Measurements from ENCODE around the gene LCA5.

The LCA5 gene

GRCh38 chr6:79559706-79560105 is 22.5 kb upstream of the LCA5 start:
- H3K9me3 ChIP-seq (ENCODE audit: control insufficient read depth, insufficient read depth, low read length) = no peaks in the 10 kb centered on the region
- WGBS (ENCODE audit: insufficient coverage, insufficient read length) = 100% methylated on average over 1 of the region's 2 CpGs
- H3K4me1 ChIP-seq (ENCODE audit: control insufficient read depth, insufficient read depth, low read length) = no peaks in the 10 kb centered on the region
- no peak overlapping the region for H3K4me3 ChIP-seq (ENCODE audit: low read length)
- no peaks in the 10 kb centered on the region for H3K36me3 ChIP-seq (ENCODE audit: control insufficient read depth, insufficient read depth, low read length)
- H3K27ac ChIP-seq (ENCODE audit: low read length) = no peak overlapping the region
- no peaks in the 10 kb centered on the region for H3K27me3 ChIP-seq (ENCODE audit: control insufficient read depth, insufficient read depth, low read length)
- no peak for DNase-seq (ENCODE audit: low read depth, low spot score)

GRCh38 chr6:79557673-79558467 is 20.6 kb upstream of the LCA5 start:
- Histone ChIP-seq H3K4me3 (ENCODE audit: low read length) (no peak overlapping the region), H3K27me3 (ENCODE audit: control insufficient read depth, insufficient read depth, low read length) (no peaks in the 10 kb centered on the region), H3K27ac (ENCODE audit: low read length) (no peak overlapping the region), H3K4me1 (ENCODE audit: control insufficient read depth, insufficient read depth, low read length) (no peaks in the 10 kb centered on the region), H3K9me3 (ENCODE audit: control insufficient read depth, insufficient read depth, low read length) (no peaks in the 10 kb centered on the region), H3K36me3 (ENCODE audit: control insufficient read depth, insufficient read depth, low read length) (no peaks in the 10 kb centered on the region)
- no CpG with 5 or more reads among the region's 2 CpGs for WGBS (ENCODE audit: insufficient coverage, insufficient read length)
- DNase-seq (ENCODE audit: low read depth, low spot score) = no peak

- no peak for DNase-seq (ENCODE audit: low read depth, low spot score)
- Histone ChIP-seq H3K9me3 (ENCODE audit: control insufficient read depth, insufficient read depth, low read length) (no peaks in the 10 kb centered on the region), H3K36me3 (ENCODE audit: control insufficient read depth, insufficient read depth, low read length) (no peaks in the 10 kb centered on the region), H3K27me3 (ENCODE audit: control insufficient read depth, insufficient read depth, low read length) (no peaks in the 10 kb centered on the region), H3K4me3 (ENCODE audit: low read length) (no peak overlapping the region), H3K27ac (ENCODE audit: low read length) (no peak overlapping the region), H3K4me1 (ENCODE audit: control insufficient read depth, insufficient read depth, low read length) (no peaks in the 10 kb centered on the region)
Measured at GRCh38 chr6:79554305-79554704, 17.1 kb upstream of the LCA5 start.

GRCh38 chr6:79551401-79551800 is 14.2 kb upstream of the LCA5 start:
- no peak overlapping the region for H3K27ac ChIP-seq (ENCODE audit: low read length)
- WGBS (ENCODE audit: insufficient coverage, insufficient read length) = no CpG with 5 or more reads among the region's 2 CpGs

GRCh38 chr6:79548304-79548703 is 11.1 kb upstream of the LCA5 start:
- H3K36me3 ChIP-seq (ENCODE audit: control insufficient read depth, insufficient read depth, low read length) = no peaks in the 10 kb centered on the region
- DNase-seq (ENCODE audit: low read depth, low spot score) = no peak
- H3K27me3 ChIP-seq (ENCODE audit: control insufficient read depth, insufficient read depth, low read length) = no peaks in the 10 kb centered on the region
- H3K4me1 ChIP-seq (ENCODE audit: control insufficient read depth, insufficient read depth, low read length) = no peaks in the 10 kb centered on the region; the same call in 1 of the 2 replicates
- no peaks in the 10 kb centered on the region for H3K9me3 ChIP-seq (ENCODE audit: control insufficient read depth, insufficient read depth, low read length)
- H3K27ac ChIP-seq (ENCODE audit: low read length) = no peak overlapping the region
- no CpG with 5 or more reads among the region's 5 CpGs for WGBS (ENCODE audit: insufficient coverage, insufficient read length)
- H3K4me3 ChIP-seq (ENCODE audit: low read length) = no peak overlapping the region

More at GRCh38 chr6:79551401-79551800, 14.2 kb upstream of the LCA5 start:
- Histone ChIP-seq H3K4me1 (ENCODE audit: control insufficient read depth, insufficient read depth, low read length) (no peaks in the 10 kb centered on the region), H3K9me3 (ENCODE audit: control insufficient read depth, insufficient read depth, low read length) (no peaks in the 10 kb centered on the region), H3K4me3 (ENCODE audit: low read length) (no peak overlapping the region), H3K36me3 (ENCODE audit: control insufficient read depth, insufficient read depth, low read length) (no peaks in the 10 kb centered on the region), H3K27me3 (ENCODE audit: control insufficient read depth, insufficient read depth, low read length) (no peaks in the 10 kb centered on the region)
- DNase-seq (ENCODE audit: low read depth, low spot score) = no peak

GRCh38 chr6:79546186-79546585 is 9.0 kb upstream of the LCA5 start:
- no CpG with 5 or more reads among the region's 3 CpGs for WGBS (ENCODE audit: insufficient coverage, insufficient read length)
- Histone ChIP-seq H3K27ac (ENCODE audit: low read length) (no peak overlapping the region), H3K4me1 (ENCODE audit: control insufficient read depth, insufficient read depth, low read length) (no peaks in the 10 kb centered on the region; the same call in 1 of the 2 replicates), H3K4me3 (ENCODE audit: low read length) (no peak overlapping the region), H3K27me3 (ENCODE audit: control insufficient read depth, insufficient read depth, low read length) (no peaks in the 10 kb centered on the region), H3K36me3 (ENCODE audit: control insufficient read depth, insufficient read depth, low read length) (peaks cover 2% of the 10 kb centered on the region; the same call in 1 of the 2 replicates), H3K9me3 (ENCODE audit: control insufficient read depth, insufficient read depth, low read length) (no peaks in the 10 kb centered on the region)
- DNase-seq (ENCODE audit: low read depth, low spot score) = no peak

- H3K27ac ChIP-seq (ENCODE audit: low read length) = no peak overlapping the region
- peaks cover 2% of the 10 kb centered on the region; the same call in 1 of the 2 replicates for H3K36me3 ChIP-seq (ENCODE audit: control insufficient read depth, insufficient read depth, low read length)
- no peaks in the 10 kb centered on the region; the same call in 1 of the 2 replicates for H3K4me1 ChIP-seq (ENCODE audit: control insufficient read depth, insufficient read depth, low read length)
- H3K27me3 ChIP-seq (ENCODE audit: control insufficient read depth, insufficient read depth, low read length) = no peaks in the 10 kb centered on the region
- peak; percentile 83 for DNase-seq (ENCODE audit: low read depth, low spot score)
- no peak overlapping the region for H3K4me3 ChIP-seq (ENCODE audit: low read length)
- WGBS (ENCODE audit: insufficient coverage, insufficient read length) = no CpG with 5 or more reads among the region's 7 CpGs
- no peaks in the 10 kb centered on the region for H3K9me3 ChIP-seq (ENCODE audit: control insufficient read depth, insufficient read depth, low read length)
Measured at GRCh38 chr6:79544939-79545450, 7.8 kb upstream of the LCA5 start.

GRCh38 chr6:79544299-79544927 is 7.2 kb upstream of the LCA5 start:
- Histone ChIP-seq H3K36me3 (ENCODE audit: control insufficient read depth, insufficient read depth, low read length) (peaks cover 2% of the 10 kb centered on the region; the same call in 1 of the 2 replicates), H3K27me3 (ENCODE audit: control insufficient read depth, insufficient read depth, low read length) (no peaks in the 10 kb centered on the region), H3K4me3 (ENCODE audit: low read length) (no peak overlapping the region), H3K9me3 (ENCODE audit: control insufficient read depth, insufficient read depth, low read length) (no peaks in the 10 kb centered on the region), H3K4me1 (ENCODE audit: control insufficient read depth, insufficient read depth, low read length) (no peaks in the 10 kb centered on the region; the same call in 1 of the 2 replicates), H3K27ac (ENCODE audit: low read length) (no peak overlapping the region)
- no CpG with 5 or more reads among the region's 2 CpGs for WGBS (ENCODE audit: insufficient coverage, insufficient read length)
- DNase-seq (ENCODE audit: low read depth, low spot score) = no peak

GRCh38 chr6:79543886-79544285 is 6.7 kb upstream of the LCA5 start:
- Histone ChIP-seq H3K9me3 (ENCODE audit: control insufficient read depth, insufficient read depth, low read length) (no peaks in the 10 kb centered on the region), H3K27me3 (ENCODE audit: control insufficient read depth, insufficient read depth, low read length) (no peaks in the 10 kb centered on the region), H3K27ac (ENCODE audit: low read length) (no peak overlapping the region), H3K4me1 (ENCODE audit: control insufficient read depth, insufficient read depth, low read length) (no peaks in the 10 kb centered on the region; the same call in 1 of the 2 replicates), H3K36me3 (ENCODE audit: control insufficient read depth, insufficient read depth, low read length) (peaks cover 2% of the 10 kb centered on the region; the same call in 1 of the 2 replicates), H3K4me3 (ENCODE audit: low read length) (no peak overlapping the region)
- no CpG with 5 or more reads among the region's 1 CpG for WGBS (ENCODE audit: insufficient coverage, insufficient read length)
- DNase-seq (ENCODE audit: low read depth, low spot score) = no peak

- Histone ChIP-seq H3K4me1 (ENCODE audit: control insufficient read depth, insufficient read depth, low read length) (no peaks in the 10 kb centered on the region; the same call in 1 of the 2 replicates), H3K27me3 (ENCODE audit: control insufficient read depth, insufficient read depth, low read length) (no peaks in the 10 kb centered on the region), H3K27ac (ENCODE audit: low read length) (no peak overlapping the region), H3K36me3 (ENCODE audit: control insufficient read depth, insufficient read depth, low read length) (peaks cover 2% of the 10 kb centered on the region; the same call in 1 of the 2 replicates), H3K4me3 (ENCODE audit: low read length) (no peak overlapping the region), H3K9me3 (ENCODE audit: control insufficient read depth, insufficient read depth, low read length) (no peaks in the 10 kb centered on the region)
- DNase-seq (ENCODE audit: low read depth, low spot score) = no peak
- no CpG with 5 or more reads among the region's 1 CpG for WGBS (ENCODE audit: insufficient coverage, insufficient read length)
Measured at GRCh38 chr6:79543411-79543810, 6.2 kb upstream of the LCA5 start.

All from iPS DF 6.9 (cell line).